Measurements from ENCODE around the gene PLPP1.

DNA sequence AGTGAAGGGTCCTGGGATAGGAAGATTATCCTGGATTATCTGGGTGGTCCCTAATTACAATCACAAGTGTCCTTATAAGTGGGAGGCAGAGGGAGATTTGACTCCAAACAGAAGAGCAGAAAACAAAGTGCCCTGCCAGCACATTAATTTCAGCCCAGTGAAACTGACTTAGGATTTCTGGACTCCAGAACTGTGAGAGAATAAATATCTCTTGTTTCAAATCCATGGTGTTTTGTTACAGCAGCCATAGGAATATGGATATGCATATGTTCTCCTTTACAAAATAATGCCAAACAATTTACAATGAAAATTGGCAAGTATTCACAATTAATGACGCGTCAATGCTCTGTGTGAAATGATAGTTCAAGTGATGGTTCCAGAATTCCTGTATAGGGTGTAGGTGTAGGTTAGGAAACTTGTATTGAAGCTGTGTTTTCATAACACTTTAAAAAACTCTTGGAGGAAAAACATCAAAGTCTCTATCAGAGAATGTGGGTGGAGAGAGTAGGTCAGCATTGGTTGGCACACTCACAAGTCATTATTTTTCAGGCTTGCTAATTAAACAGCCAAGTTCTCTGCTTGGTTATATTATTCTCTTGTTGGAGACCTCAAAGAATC, 19.9 kb upstream of the PLPP1 start:
- TF ChIP-seq, protein P1, sequence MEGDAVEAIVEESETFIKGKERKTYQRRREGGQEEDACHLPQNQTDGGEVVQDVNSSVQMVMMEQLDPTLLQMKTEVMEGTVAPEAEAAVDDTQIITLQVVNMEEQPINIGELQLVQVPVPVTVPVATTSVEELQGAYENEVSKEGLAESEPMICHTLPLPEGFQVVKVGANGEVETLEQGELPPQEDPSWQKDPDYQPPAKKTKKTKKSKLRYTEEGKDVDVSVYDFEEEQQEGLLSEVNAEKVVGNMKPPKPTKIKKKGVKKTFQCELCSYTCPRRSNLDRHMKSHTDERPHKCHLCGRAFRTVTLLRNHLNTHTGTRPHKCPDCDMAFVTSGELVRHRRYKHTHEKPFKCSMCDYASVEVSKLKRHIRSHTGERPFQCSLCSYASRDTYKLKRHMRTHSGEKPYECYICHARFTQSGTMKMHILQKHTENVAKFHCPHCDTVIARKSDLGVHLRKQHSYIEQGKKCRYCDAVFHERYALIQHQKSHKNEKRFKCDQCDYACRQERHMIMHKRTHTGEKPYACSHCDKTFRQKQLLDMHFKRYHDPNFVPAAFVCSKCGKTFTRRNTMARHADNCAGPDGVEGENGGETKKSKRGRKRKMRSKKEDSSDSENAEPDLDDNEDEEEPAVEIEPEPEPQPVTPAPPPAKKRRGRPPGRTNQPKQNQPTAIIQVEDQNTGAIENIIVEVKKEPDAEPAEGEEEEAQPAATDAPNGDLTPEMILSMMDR (conservative IDR thresholded peaks at IDR 0.05; ENCODE audit: low read depth in 2 of 2), result no peak
- TF ChIP-seq POLR2AphosphoS5 (IDR thresholded peaks at IDR 0.05; ENCODE audit: low read depth) (no peak), EZH2 (IDR thresholded peaks at IDR 0.05; ENCODE audit: low read depth, unreplicated experiment) (no peak), CREB1 (CRISPR knock-in tag; IDR thresholded peaks at IDR 0.05; ENCODE audit: low read depth) (no peak), ZNF331 (CRISPR knock-in tag; IDR thresholded peaks at IDR 0.05; ENCODE audit: low read depth) (no peak), EZH2phosphoT487 (IDR thresholded peaks at IDR 0.05; ENCODE audit: unreplicated experiment) (no peak), STAT1 (IDR thresholded peaks at IDR 0.05; ENCODE audit: unreplicated experiment) (no peak), NANOG (IDR thresholded peaks at IDR 0.05; ENCODE audit: borderline replicate concordance) (no peak), JUNB (IDR thresholded peaks at IDR 0.05; ENCODE audit: unreplicated experiment) (no peak), ZNF114 (CRISPR knock-in tag; IDR thresholded peaks at IDR 0.05) (no peak)
- TF ChIP-seq, protein P2, sequence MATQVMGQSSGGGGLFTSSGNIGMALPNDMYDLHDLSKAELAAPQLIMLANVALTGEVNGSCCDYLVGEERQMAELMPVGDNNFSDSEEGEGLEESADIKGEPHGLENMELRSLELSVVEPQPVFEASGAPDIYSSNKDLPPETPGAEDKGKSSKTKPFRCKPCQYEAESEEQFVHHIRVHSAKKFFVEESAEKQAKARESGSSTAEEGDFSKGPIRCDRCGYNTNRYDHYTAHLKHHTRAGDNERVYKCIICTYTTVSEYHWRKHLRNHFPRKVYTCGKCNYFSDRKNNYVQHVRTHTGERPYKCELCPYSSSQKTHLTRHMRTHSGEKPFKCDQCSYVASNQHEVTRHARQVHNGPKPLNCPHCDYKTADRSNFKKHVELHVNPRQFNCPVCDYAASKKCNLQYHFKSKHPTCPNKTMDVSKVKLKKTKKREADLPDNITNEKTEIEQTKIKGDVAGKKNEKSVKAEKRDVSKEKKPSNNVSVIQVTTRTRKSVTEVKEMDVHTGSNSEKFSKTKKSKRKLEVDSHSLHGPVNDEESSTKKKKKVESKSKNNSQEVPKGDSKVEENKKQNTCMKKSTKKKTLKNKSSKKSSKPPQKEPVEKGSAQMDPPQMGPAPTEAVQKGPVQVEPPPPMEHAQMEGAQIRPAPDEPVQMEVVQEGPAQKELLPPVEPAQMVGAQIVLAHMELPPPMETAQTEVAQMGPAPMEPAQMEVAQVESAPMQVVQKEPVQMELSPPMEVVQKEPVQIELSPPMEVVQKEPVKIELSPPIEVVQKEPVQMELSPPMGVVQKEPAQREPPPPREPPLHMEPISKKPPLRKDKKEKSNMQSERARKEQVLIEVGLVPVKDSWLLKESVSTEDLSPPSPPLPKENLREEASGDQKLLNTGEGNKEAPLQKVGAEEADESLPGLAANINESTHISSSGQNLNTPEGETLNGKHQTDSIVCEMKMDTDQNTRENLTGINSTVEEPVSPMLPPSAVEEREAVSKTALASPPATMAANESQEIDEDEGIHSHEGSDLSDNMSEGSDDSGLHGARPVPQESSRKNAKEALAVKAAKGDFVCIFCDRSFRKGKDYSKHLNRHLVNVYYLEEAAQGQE (IDR thresholded peaks at IDR 0.05; ENCODE audit: unreplicated experiment), result no peak
- TF ChIP-seq, protein P3, sequence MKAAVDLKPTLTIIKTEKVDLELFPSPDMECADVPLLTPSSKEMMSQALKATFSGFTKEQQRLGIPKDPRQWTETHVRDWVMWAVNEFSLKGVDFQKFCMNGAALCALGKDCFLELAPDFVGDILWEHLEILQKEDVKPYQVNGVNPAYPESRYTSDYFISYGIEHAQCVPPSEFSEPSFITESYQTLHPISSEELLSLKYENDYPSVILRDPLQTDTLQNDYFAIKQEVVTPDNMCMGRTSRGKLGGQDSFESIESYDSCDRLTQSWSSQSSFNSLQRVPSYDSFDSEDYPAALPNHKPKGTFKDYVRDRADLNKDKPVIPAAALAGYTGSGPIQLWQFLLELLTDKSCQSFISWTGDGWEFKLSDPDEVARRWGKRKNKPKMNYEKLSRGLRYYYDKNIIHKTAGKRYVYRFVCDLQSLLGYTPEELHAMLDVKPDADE (IDR thresholded peaks at IDR 0.05), result no peak
